Activated naive CD8-positive, alpha-beta T cell (primary cell): ENCODE measurements around the gene CDHR2.

Source experiments
- H3K27ac Mint-ChIP-seq: one replicate; pipeline ENCODE4 v1.8.0; 2021; ENCODE audit warnings: mixed read lengths
- H3K27me3 Mint-ChIP-seq: one replicate; pipeline ENCODE4 v1.8.0; 2021; ENCODE audit warnings: mixed read lengths
- H3K36me3 Mint-ChIP-seq: one replicate; pipeline ENCODE4 v1.8.0; 2021; ENCODE audit warnings: mixed read lengths
- H3K4me1 Mint-ChIP-seq: one replicate; pipeline ENCODE4 v1.8.0; 2021; ENCODE audit warnings: low read depth, mixed read lengths
- H3K4me3 Mint-ChIP-seq: one replicate; pipeline ENCODE4 v1.8.0; 2021; ENCODE audit warnings: mild to moderate bottlenecking, mixed read lengths
- H3K9me3 Mint-ChIP-seq: one replicate; pipeline ENCODE4 v1.8.0; 2021; ENCODE audit warnings: low read depth, mixed read lengths

CDHR2 gene

GRCh38 chr5:176524138-176524537, 25.0 kb upstream of the CDHR2 start:
- peaks cover 35% of the 10 kb centered on the region for H3K4me1 Mint-ChIP-seq
- no peaks in the 10 kb centered on the region for H3K36me3 Mint-ChIP-seq
- H3K4me3 Mint-ChIP-seq: no peak overlapping the region
- no peaks in the 10 kb centered on the region for H3K27me3 Mint-ChIP-seq
- H3K9me3 Mint-ChIP-seq: no peaks in the 10 kb centered on the region
- H3K27ac Mint-ChIP-seq: no peak overlapping the region

DNA sequence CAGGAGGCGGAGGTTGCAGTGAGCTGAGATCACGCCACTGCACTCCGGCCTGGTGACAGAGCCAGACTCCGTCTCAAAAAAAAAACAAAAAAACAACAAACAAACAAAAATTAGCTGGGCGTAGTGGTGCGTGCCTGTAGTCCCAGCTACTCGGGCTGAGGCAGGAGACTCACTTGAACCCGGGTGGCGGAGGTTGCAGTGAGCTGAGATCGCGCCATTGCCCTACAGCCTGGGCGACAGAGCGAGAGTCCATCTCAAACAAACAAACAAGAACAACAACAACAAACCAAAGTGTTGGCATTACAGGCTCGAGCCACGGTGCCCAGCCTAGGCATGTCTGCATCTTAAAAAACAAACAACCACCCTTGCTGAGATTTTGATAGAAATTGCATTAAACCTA, 24.2 kb upstream of the CDHR2 start:
- Mint-ChIP-seq H3K27ac (no peak overlapping the region), H3K9me3 (no peaks in the 10 kb centered on the region), H3K4me1 (peaks cover 40% of the 10 kb centered on the region), H3K4me3 (no peak overlapping the region), H3K27me3 (no peaks in the 10 kb centered on the region), H3K36me3 (no peaks in the 10 kb centered on the region)

GRCh38 chr5:176525677-176526076, 23.5 kb upstream of the CDHR2 start:
- H3K4me1 Mint-ChIP-seq: peaks cover 40% of the 10 kb centered on the region
- H3K36me3 Mint-ChIP-seq: no peaks in the 10 kb centered on the region
- no peaks in the 10 kb centered on the region for H3K9me3 Mint-ChIP-seq
- no peak overlapping the region for H3K4me3 Mint-ChIP-seq
- no peaks in the 10 kb centered on the region for H3K27me3 Mint-ChIP-seq
- peak overlapping the region; percentile 5 for H3K27ac Mint-ChIP-seq

DNA sequence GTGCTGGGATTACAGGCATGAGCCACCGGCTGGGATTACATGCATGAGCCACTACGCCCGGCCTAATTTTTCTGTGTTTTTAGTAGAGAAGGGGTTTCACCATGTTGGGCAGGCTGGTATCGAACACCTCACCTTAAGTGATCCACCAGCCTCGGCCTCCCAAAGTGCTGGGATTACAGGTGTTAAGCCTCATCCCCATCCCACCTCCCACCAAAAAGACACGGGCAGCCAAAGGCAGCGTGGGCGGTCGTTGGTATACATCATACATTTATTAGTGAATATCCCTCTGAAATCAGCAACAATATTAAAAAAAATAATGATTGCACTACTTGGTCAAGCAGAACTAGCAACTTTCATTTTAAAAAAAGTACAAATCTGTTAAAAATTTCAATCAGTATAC, 22.7 kb upstream of the CDHR2 start:
- Mint-ChIP-seq H3K9me3 (no peaks in the 10 kb centered on the region), H3K27ac (peak overlapping the region; percentile 64), H3K36me3 (peaks cover 2% of the 10 kb centered on the region), H3K4me1 (peaks cover 47% of the 10 kb centered on the region), H3K4me3 (no peak overlapping the region), H3K27me3 (no peaks in the 10 kb centered on the region)

DNA sequence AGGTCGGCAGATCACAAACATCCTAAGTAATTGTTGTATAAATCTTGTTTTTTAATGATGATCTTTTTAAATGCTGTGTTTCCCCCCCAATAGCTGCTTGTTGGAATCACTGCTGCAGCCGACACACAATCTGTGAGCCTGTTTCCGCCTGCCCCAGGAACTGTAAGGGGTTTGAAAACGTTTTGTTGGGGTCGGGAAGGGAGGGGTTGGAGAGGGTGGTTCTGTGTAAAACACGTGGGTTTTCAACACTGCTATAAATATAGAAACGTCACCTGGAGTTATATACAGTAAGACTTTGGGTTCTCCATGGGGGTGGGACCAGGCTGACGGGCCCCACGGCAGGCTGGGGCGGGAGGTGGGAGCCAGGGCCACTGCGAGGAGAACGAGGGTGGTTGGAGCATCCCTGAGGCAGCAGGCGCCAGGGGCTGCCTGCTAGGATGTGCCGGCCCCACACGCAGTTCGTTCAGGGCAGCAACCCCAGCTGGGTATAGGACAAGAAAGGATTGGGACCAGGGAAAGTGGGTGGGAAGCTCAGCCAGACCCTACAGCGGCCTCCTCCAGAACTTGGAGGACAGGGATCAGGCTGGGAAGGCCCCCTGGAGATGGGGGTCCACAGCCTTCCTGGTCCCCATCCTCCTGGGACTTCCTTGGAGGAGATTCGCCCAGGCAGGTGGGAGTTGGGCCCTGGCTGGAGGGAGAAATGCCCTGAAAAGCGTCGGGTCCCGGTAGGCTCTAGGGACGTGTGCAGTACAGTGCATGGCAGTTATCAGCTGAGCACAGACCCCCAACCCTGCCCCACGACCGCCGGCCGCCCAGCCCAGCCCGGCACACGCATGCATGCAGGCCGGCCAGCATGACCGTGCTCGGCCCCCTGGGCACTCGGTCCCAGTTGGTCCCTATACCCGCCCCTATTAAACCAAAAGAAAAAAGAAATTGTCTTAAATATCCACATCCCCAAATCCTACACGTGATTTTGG, 21.6 kb upstream of the CDHR2 start:
- H3K9me3 Mint-ChIP-seq: no peaks in the 10 kb centered on the region
- no peak overlapping the region for H3K4me3 Mint-ChIP-seq
- H3K36me3 Mint-ChIP-seq: peaks cover 2% of the 10 kb centered on the region
- H3K27me3 Mint-ChIP-seq: no peaks in the 10 kb centered on the region
- peak overlapping the region; percentile 82 for H3K27ac Mint-ChIP-seq
- peaks cover 53% of the 10 kb centered on the region for H3K4me1 Mint-ChIP-seq

GRCh38 chr5:176528301-176528700, 20.8 kb upstream of the CDHR2 start:
- Mint-ChIP-seq H3K4me1 (peaks cover 51% of the 10 kb centered on the region), H3K27ac (peak overlapping the region; percentile 82), H3K36me3 (peaks cover 2% of the 10 kb centered on the region)

GRCh38 chr5:176528761-176529115, 20.4 kb upstream of the CDHR2 start:
- Mint-ChIP-seq H3K9me3 (no peaks in the 10 kb centered on the region), H3K27ac (peak overlapping the region; percentile 82), H3K4me1 (peaks cover 52% of the 10 kb centered on the region), H3K27me3 (no peaks in the 10 kb centered on the region), H3K4me3 (no peak overlapping the region), H3K36me3 (peaks cover 2% of the 10 kb centered on the region)

More at GRCh38 chr5:176528301-176528700, 20.8 kb upstream of the CDHR2 start:
- peak overlapping the region; percentile 35 for H3K4me3 Mint-ChIP-seq
- no peaks in the 10 kb centered on the region for H3K9me3 Mint-ChIP-seq
- H3K27me3 Mint-ChIP-seq: no peaks in the 10 kb centered on the region

DNA sequence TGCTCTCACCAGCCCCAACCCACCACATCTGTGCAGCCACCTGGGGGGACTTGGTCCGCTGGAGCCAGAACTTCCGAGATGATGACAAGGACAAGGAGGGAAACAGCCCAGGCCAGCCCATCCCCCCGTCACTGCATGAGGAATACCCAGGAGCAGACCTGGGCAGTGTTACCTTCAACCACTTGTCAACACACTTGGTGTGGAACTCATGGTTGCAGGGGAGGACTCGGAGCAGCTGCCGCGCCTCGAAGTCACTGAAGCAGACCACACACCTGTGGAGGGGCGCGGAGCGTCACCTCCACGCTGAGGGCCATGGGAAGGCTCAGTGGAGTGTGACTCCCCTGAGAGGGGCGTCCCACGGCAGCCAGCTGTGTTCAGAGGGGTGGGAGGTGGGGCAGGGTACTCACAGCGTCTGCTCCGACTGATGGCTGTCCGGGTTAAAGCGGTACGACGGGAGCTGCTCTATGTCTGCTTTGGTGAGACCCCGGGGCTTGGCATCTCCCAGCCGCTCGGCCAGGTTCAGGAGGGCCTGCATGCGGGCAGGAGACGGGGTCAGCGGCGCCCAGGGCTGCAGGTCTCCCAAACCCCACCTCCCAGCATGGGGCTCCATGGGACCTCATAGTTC, 19.9 kb upstream of the CDHR2 start:
- H3K36me3 Mint-ChIP-seq: peaks cover 2% of the 10 kb centered on the region
- H3K27me3 Mint-ChIP-seq: no peaks in the 10 kb centered on the region
- peak overlapping the region; percentile 86 for H3K27ac Mint-ChIP-seq
- H3K9me3 Mint-ChIP-seq: no peaks in the 10 kb centered on the region
- peak overlapping the region; percentile 72 for H3K4me3 Mint-ChIP-seq
- H3K4me1 Mint-ChIP-seq: peaks cover 54% of the 10 kb centered on the region

GRCh38 chr5:176529741-176530141, 19.4 kb upstream of the CDHR2 start:
- Mint-ChIP-seq H3K36me3 (peaks cover 2% of the 10 kb centered on the region), H3K27me3 (no peaks in the 10 kb centered on the region), H3K27ac (peak overlapping the region; percentile 86), H3K9me3 (no peaks in the 10 kb centered on the region), H3K4me3 (peak overlapping the region; percentile 72), H3K4me1 (peaks cover 59% of the 10 kb centered on the region)

DNA sequence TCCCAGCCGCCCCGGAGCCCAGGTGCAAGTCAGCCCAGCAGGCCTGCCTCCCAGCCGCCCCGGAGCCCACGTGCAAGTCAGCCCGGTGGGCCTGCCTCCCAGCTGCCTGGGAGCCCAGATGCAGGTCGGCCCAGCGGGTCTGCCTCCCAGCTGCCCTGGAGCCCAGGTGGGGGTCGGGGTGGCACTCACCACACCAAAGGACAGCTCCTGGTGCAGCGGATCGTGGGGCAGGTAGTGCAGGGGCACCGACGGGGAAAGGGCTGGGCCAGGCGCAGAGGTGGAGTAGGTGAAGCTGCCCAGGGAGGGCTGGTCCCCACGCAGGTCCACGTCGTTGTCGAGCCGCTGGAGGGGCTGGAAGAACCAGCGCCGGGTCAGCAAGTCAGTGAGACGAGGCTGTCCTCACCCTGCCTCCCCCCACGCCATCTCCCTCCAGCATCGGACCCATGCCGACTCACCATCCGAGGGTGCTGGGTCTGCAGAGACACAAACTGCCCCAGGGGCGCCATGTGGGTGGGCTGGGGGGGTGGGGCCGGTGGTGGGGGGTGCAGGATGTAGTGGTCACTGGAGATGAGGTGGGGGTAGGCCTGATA, 18.7 kb upstream of the CDHR2 start:
- H3K27ac Mint-ChIP-seq: no peak overlapping the region
- H3K4me3 Mint-ChIP-seq: peak overlapping the region; percentile 76
- H3K36me3 Mint-ChIP-seq: peaks cover 2% of the 10 kb centered on the region
- no peaks in the 10 kb centered on the region for H3K27me3 Mint-ChIP-seq
- no peaks in the 10 kb centered on the region for H3K9me3 Mint-ChIP-seq
- peaks cover 62% of the 10 kb centered on the region for H3K4me1 Mint-ChIP-seq

- peaks cover 2% of the 10 kb centered on the region for H3K36me3 Mint-ChIP-seq
- H3K27me3 Mint-ChIP-seq: no peaks in the 10 kb centered on the region
- peak overlapping the region; percentile 76 for H3K4me3 Mint-ChIP-seq
- H3K9me3 Mint-ChIP-seq: no peaks in the 10 kb centered on the region
- H3K27ac Mint-ChIP-seq: peak overlapping the region; percentile 92
- peaks cover 61% of the 10 kb centered on the region for H3K4me1 Mint-ChIP-seq
These were observed 17.9 kb upstream of the CDHR2 start for GRCh38 chr5:176530983-176531901.

DNA sequence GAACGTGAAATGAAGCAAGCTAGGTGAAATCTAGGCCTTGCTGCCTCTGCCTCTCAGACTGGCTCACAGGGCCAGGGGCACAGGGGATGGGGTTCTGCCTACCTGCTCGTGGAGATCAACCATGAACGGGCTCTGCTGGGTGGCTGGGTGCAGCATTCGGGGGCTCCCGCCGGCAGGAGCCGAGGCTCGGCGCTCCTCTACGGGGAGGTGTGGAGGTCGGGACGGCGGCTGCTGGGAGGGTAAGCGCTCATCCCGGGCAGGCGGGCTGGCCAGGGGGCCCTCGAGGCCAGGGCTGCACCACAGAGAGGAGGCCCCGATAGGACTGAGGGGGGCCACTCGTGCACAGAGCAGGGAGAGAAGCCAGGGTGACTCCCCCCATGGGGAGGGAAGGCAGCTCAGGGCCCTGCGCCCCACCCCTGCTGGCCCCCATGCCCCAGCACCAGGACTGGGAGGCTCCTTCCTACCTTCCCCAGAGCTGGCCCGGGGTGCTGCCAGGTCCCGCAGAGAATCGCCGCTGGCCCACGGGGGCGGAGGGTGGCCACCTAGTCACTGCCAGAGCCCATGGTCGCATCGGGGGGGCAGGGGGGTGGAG, 17.1 kb upstream of the CDHR2 start:
- Mint-ChIP-seq H3K27ac (peak overlapping the region; percentile 16), H3K36me3 (peaks cover 2% of the 10 kb centered on the region), H3K4me3 (peak overlapping the region; percentile 27), H3K9me3 (no peaks in the 10 kb centered on the region), H3K4me1 (peaks cover 60% of the 10 kb centered on the region), H3K27me3 (no peaks in the 10 kb centered on the region)

DNA sequence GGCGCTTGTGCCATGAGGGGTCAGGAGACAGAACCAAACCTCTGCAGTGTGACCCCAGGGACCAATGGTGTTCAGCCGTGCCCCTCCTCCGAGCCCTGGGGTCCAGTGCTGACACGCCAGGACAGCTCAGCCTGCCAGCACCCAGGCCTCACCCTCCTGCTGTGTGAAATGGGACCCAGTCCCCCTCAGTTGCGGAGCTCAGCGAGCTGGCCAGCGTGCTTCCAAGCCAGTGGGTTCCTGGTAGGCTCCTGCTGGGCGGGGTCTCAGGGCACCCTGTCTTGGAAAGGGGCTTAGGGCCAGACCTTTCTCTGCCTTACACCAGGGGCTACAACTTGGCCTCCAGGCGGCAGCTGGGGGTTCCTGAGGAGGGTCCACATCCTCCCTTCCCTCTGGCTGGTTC, 16.3 kb upstream of the CDHR2 start:
- H3K4me3 Mint-ChIP-seq: peak overlapping the region; percentile 97
- H3K36me3 Mint-ChIP-seq: peaks cover 2% of the 10 kb centered on the region
- H3K27me3 Mint-ChIP-seq: no peaks in the 10 kb centered on the region
- peak overlapping the region; percentile 99 for H3K27ac Mint-ChIP-seq
- H3K9me3 Mint-ChIP-seq: no peaks in the 10 kb centered on the region
- peaks cover 52% of the 10 kb centered on the region for H3K4me1 Mint-ChIP-seq

- Mint-ChIP-seq H3K36me3 (peaks cover 2% of the 10 kb centered on the region), H3K9me3 (no peaks in the 10 kb centered on the region), H3K4me1 (peaks cover 52% of the 10 kb centered on the region), H3K27ac (peak overlapping the region; percentile 99), H3K27me3 (no peaks in the 10 kb centered on the region), H3K4me3 (peak overlapping the region; percentile 97)
These were observed 15.8 kb upstream of the CDHR2 start for GRCh38 chr5:176533390-176533789.
